Measurements from ENCODE around the gene IGF1R. TPM values are rescaled to one million over a fixed set of nuclear protein-coding genes. Genes with fewer than 3 reads are reported as not detected.

IGF1R gene
- total and polyA plus RNA-seq, 2 of the 13 experiments (the other 11 are each of a cell fraction or from before 2014, with no cell fraction given), result 15.9 to 18.4 TPM

DNA sequence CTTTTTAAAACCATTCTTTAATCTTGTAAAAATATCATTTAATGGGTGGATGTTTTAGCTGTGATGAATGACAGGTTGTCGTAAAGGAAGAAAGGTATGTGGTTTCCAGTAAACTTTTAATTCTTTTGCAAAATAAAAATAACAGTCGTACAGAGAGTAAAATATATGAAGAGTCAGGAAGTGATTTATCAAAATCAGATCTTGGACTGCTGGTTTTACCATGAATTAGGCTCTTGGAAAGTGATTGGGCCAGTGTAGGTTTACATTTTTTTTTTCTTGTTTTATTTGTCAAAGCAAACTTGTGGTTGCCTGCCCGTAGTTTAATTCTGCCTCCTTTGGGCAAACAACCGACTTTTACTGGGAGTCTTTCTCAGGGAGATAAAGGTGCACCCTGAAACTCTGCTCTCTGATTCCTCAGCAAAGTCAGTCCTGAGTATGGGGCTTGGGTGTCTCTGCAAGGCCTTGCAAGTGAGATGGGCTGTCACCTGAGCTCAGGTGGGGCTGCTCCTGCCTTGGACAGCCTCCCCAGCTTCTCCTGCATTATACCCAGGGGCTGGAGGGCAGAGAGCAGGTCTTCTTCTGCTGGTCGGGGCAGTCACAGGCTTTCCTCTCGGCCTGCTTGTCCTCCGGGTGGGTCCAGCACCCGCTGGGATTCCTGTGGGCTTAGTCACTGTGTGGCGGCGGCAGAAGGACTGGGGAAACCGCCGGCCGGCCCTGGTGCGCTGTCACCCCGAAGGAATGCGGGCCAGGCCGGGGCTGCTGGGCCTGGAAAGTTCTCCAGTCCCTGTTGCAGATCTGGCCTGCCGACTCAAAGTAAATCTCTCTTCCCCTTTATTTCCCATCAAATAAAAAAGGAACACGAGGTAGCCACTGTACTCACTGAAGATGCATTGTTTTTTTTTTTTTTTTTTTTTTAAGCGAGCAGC lies 79.0 kb downstream of the IGF1R start (continued):
- TF ChIP-seq, protein P1, sequence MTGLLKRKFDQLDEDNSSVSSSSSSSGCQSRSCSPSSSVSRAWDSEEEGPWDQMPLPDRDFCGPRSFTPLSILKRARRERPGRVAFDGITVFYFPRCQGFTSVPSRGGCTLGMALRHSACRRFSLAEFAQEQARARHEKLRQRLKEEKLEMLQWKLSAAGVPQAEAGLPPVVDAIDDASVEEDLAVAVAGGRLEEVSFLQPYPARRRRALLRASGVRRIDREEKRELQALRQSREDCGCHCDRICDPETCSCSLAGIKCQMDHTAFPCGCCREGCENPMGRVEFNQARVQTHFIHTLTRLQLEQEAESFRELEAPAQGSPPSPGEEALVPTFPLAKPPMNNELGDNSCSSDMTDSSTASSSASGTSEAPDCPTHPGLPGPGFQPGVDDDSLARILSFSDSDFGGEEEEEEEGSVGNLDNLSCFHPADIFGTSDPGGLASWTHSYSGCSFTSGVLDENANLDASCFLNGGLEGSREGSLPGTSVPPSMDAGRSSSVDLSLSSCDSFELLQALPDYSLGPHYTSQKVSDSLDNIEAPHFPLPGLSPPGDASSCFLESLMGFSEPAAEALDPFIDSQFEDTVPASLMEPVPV (CRISPR knock-in tag; IDR thresholded peaks at IDR 0.05), result no peak
- TF ChIP-seq ZNF121 (CRISPR knock-in tag; IDR thresholded peaks at IDR 0.05), result 0 out of 2 replicates have a peak, but pooled peaks have one; percentile 30
- no peak for TF ChIP-seq ZFYVE20 (CRISPR knock-in tag; IDR thresholded peaks at IDR 0.05; ENCODE audit: borderline replicate concordance, low read depth)
- TF ChIP-seq ZNF83 (CRISPR knock-in tag; IDR thresholded peaks at IDR 0.05; ENCODE audit: borderline replicate concordance), result no peak
- no peak for TF ChIP-seq ZNF569 (CRISPR knock-in tag; IDR thresholded peaks at IDR 0.05; ENCODE audit: borderline replicate concordance)
- TF ChIP-seq, protein P2, sequence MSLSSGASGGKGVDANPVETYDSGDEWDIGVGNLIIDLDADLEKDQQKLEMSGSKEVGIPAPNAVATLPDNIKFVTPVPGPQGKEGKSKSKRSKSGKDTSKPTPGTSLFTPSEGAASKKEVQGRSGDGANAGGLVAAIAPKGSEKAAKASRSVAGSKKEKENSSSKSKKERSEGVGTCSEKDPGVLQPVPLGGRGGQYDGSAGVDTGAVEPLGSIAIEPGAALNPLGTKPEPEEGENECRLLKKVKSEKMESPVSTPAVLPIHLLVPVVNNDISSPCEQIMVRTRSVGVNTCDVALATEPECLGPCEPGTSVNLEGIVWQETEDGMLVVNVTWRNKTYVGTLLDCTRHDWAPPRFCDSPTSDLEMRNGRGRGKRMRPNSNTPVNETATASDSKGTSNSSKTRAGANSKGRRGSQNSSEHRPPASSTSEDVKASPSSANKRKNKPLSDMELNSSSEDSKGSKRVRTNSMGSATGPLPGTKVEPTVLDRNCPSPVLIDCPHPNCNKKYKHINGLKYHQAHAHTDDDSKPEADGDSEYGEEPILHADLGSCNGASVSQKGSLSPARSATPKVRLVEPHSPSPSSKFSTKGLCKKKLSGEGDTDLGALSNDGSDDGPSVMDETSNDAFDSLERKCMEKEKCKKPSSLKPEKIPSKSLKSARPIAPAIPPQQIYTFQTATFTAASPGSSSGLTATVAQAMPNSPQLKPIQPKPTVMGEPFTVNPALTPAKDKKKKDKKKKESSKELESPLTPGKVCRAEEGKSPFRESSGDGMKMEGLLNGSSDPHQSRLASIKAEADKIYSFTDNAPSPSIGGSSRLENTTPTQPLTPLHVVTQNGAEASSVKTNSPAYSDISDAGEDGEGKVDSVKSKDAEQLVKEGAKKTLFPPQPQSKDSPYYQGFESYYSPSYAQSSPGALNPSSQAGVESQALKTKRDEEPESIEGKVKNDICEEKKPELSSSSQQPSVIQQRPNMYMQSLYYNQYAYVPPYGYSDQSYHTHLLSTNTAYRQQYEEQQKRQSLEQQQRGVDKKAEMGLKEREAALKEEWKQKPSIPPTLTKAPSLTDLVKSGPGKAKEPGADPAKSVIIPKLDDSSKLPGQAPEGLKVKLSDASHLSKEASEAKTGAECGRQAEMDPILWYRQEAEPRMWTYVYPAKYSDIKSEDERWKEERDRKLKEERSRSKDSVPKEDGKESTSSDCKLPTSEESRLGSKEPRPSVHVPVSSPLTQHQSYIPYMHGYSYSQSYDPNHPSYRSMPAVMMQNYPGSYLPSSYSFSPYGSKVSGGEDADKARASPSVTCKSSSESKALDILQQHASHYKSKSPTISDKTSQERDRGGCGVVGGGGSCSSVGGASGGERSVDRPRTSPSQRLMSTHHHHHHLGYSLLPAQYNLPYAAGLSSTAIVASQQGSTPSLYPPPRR (CRISPR knock-in tag; IDR thresholded peaks at IDR 0.05; ENCODE audit: borderline replicate concordance), result no peak; the same call in 1 of the 2 replicates
- no peak for TF ChIP-seq GTF2F1 (IDR thresholded peaks at IDR 0.05; ENCODE audit: low read length)
- TF ChIP-seq, protein P3, sequence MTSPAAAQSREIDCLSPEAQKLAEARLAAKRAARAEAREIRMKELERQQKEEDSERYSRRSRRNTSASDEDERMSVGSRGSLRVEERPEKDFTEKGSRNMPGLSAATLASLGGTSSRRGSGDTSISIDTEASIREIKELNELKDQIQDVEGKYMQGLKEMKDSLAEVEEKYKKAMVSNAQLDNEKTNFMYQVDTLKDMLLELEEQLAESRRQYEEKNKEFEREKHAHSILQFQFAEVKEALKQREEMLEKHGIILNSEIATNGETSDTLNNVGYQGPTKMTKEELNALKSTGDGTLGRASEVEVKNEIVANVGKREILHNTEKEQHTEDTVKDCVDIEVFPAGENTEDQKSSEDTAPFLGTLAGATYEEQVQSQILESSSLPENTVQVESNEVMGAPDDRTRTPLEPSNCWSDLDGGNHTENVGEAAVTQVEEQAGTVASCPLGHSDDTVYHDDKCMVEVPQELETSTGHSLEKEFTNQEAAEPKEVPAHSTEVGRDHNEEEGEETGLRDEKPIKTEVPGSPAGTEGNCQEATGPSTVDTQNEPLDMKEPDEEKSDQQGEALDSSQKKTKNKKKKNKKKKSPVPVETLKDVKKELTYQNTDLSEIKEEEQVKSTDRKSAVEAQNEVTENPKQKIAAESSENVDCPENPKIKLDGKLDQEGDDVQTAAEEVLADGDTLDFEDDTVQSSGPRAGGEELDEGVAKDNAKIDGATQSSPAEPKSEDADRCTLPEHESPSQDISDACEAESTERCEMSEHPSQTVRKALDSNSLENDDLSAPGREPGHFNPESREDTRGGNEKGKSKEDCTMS (CRISPR knock-in tag; conservative IDR thresholded peaks at IDR 0.05), result no peak
- TF ChIP-seq ZNF205 (CRISPR knock-in tag; IDR thresholded peaks at IDR 0.05), result no peak
- no peak for TF ChIP-seq KLF12 (CRISPR knock-in tag; IDR thresholded peaks at IDR 0.05; ENCODE audit: borderline replicate concordance)
- no peak; the same call in 1 of the 2 replicates for TF ChIP-seq DPF2 (CRISPR knock-in tag; IDR thresholded peaks at IDR 0.05; ENCODE audit: borderline replicate concordance, low read depth)
- TF ChIP-seq, protein P4, sequence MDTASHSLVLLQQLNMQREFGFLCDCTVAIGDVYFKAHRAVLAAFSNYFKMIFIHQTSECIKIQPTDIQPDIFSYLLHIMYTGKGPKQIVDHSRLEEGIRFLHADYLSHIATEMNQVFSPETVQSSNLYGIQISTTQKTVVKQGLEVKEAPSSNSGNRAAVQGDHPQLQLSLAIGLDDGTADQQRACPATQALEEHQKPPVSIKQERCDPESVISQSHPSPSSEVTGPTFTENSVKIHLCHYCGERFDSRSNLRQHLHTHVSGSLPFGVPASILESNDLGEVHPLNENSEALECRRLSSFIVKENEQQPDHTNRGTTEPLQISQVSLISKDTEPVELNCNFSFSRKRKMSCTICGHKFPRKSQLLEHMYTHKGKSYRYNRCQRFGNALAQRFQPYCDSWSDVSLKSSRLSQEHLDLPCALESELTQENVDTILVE (CRISPR knock-in tag; IDR thresholded peaks at IDR 0.05), result no peak
- peak; percentile 82 for TF ChIP-seq ZFY (CRISPR knock-in tag; IDR thresholded peaks at IDR 0.05)
- TF ChIP-seq, protein P5, sequence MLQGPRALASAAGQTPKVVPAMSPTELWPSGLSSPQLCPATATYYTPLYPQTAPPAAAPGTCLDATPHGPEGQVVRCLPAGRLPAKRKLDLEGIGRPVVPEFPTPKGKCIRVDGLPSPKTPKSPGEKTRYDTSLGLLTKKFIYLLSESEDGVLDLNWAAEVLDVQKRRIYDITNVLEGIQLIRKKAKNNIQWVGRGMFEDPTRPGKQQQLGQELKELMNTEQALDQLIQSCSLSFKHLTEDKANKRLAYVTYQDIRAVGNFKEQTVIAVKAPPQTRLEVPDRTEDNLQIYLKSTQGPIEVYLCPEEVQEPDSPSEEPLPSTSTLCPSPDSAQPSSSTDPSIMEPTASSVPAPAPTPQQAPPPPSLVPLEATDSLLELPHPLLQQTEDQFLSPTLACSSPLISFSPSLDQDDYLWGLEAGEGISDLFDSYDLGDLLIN (CRISPR knock-in tag; IDR thresholded peaks at IDR 0.05; ENCODE audit: borderline replicate concordance), result no peak
- no peak for TF ChIP-seq SRSF4 (IDR thresholded peaks at IDR 0.05; ENCODE audit: low read depth, low read length, poor library complexity, severe bottlenecking)
- no peak for TF ChIP-seq BORCS8-MEF2B (CRISPR knock-in tag; IDR thresholded peaks at IDR 0.05)
